KG1 (cell line): Measurements from ENCODE around the gene RITA1.

Experiments used
- DNase-seq: peaks from one replicate; lab custom pipeline; 2025; lab: John Stamatoyannopoulos, UW

The RITA1 gene

GRCh38 chr12:113154351-113154973 is 31.1 kb upstream of the RITA1 start:
- no peak for DNase-seq

- DNase-seq, result no peak
These were observed 30.5 kb upstream of the RITA1 start for GRCh38 chr12:113155060-113155459.

- no peak for DNase-seq
These were observed 29.9 kb upstream of the RITA1 start for GRCh38 chr12:113155646-113156045.

GRCh38 chr12:113157218-113157859 is 28.2 kb upstream of the RITA1 start:
- no peak for DNase-seq

- no peak for DNase-seq
These were observed 26.9 kb upstream of the RITA1 start for GRCh38 chr12:113158439-113159203.

- DNase-seq, result no peak
These were observed 25.6 kb upstream of the RITA1 start for GRCh38 chr12:113159937-113160336.

- DNase-seq, result no peak
These were observed 24.0 kb upstream of the RITA1 start for GRCh38 chr12:113161415-113162016.

- DNase-seq, result no peak
These were observed 23.2 kb upstream of the RITA1 start for GRCh38 chr12:113162102-113163029.

GRCh38 chr12:113163030-113163360 is 22.5 kb upstream of the RITA1 start:
- DNase-seq, result no peak

- no peak for DNase-seq
These were observed 21.5 kb upstream of the RITA1 start for GRCh38 chr12:113164014-113164413.

GRCh38 chr12:113165521-113166450 is 19.7 kb upstream of the RITA1 start:
- no peak for DNase-seq

GRCh38 chr12:113167868-113168267 is 17.7 kb upstream of the RITA1 start:
- DNase-seq, result no peak

- DNase-seq, result no peak
These were observed 15.8 kb upstream of the RITA1 start for GRCh38 chr12:113169697-113170096.

GRCh38 chr12:113170457-113170856 is 15.1 kb upstream of the RITA1 start:
- DNase-seq, result no peak

- no peak for DNase-seq
These were observed 14.6 kb upstream of the RITA1 start for GRCh38 chr12:113170926-113171325.

GRCh38 chr12:113171543-113171942 is 14.0 kb upstream of the RITA1 start:
- DNase-seq, result no peak

GRCh38 chr12:113172185-113172584 is 13.3 kb upstream of the RITA1 start:
- no peak for DNase-seq

- DNase-seq, result no peak
These were observed 12.3 kb upstream of the RITA1 start for GRCh38 chr12:113173081-113173698.

- DNase-seq, result peak; percentile 8
These were observed 10.8 kb upstream of the RITA1 start for GRCh38 chr12:113174461-113175384.
